Type B pancreatic cell (in vitro differentiated cells): ENCODE results near the gene CRADD. TPM values are rescaled to one million over a fixed set of nuclear protein-coding genes. Genes with fewer than 3 reads are reported as not detected.

Experiments
- DNase-seq: peaks from one replicate; pipeline ENCODE4 v3.0.0; 2021; ENCODE audit warnings: mixed read lengths; ENCODE audit not compliant: unreplicated experiment; ENCODE audit errors: extremely low spot score
- H3K27ac Mint-ChIP-seq: 2 replicates; pipeline ENCODE4 v1.8.0; 2021; ENCODE audit warnings: mild to moderate bottlenecking, mixed read lengths
- H3K27me3 Mint-ChIP-seq: 2 replicates; pipeline ENCODE4 v1.8.0; 2021; ENCODE audit warnings: mixed read lengths
- H3K36me3 Mint-ChIP-seq: 2 replicates; pipeline ENCODE4 v1.8.0; 2021; ENCODE audit warnings: mixed read lengths
- H3K4me1 Mint-ChIP-seq: one replicate; pipeline ENCODE4 v1.8.0; 2021; ENCODE audit warnings: mixed read lengths; ENCODE audit not compliant: unreplicated experiment
- H3K4me3 Mint-ChIP-seq: 2 replicates; pipeline ENCODE4 v1.8.0; 2021; ENCODE audit warnings: mild to moderate bottlenecking, mixed read lengths
- H3K9me3 Mint-ChIP-seq: 2 replicates; pipeline ENCODE4 v1.8.0; 2021; ENCODE audit warnings: mixed read lengths
- CTCF ChIP-seq: fragments of 200-600 bp; sonication (generic); conservative IDR thresholded peaks from 2 replicates; pipeline ENCODE4 v1.5.0; 2021; ENCODE audit warnings: antibody characterized with exemption, mild to moderate bottlenecking
- total RNA-seq: library from RNA; stranded (reverse); gene quantifications from 2 replicates; pipeline ENCODE4 v1.2.1, GENCODE V29; 2021; ENCODE audit warnings: low replicate concordance

CRADD gene
- total RNA-seq, 1 donor from 2014 or later, result 8.1 TPM

GRCh38 chr12:93788853-93789252, 111.7 kb downstream of the CRADD start:
- TF ChIP-seq CTCF, result no peak
- peaks cover 4% of the 10 kb centered on the region for H3K9me3 Mint-ChIP-seq
- no peak overlapping the region for H3K27ac Mint-ChIP-seq

GRCh38 chr12:93789767-93790166, 112.6 kb downstream of the CRADD start:
- DNase-seq, result no peak
- Mint-ChIP-seq H3K27ac (no peak overlapping the region), H3K27me3 (no peaks in the 10 kb centered on the region), H3K36me3 (no peaks in the 10 kb centered on the region), H3K4me1 (peaks cover 17% of the 10 kb centered on the region), H3K4me3 (no peak overlapping the region), H3K9me3 (peaks cover 4% of the 10 kb centered on the region)
- TF ChIP-seq CTCF, result no peak

More at GRCh38 chr12:93788853-93789252, 111.7 kb downstream of the CRADD start:
- Mint-ChIP-seq H3K4me3 (no peak overlapping the region), H3K27me3 (no peaks in the 10 kb centered on the region), H3K4me1 (peaks cover 26% of the 10 kb centered on the region), H3K36me3 (no peaks in the 10 kb centered on the region)
- no peak for DNase-seq

- no peak for DNase-seq
- Mint-ChIP-seq H3K36me3 (no peaks in the 10 kb centered on the region), H3K27ac (no peak overlapping the region), H3K4me1 (peaks cover 9% of the 10 kb centered on the region), H3K4me3 (no peak overlapping the region), H3K27me3 (no peaks in the 10 kb centered on the region), H3K9me3 (peaks cover 4% of the 10 kb centered on the region)
- no peak for TF ChIP-seq CTCF
These were observed 113.4 kb downstream of the CRADD start for GRCh38 chr12:93790472-93791152.

- H3K4me1 Mint-ChIP-seq, result peaks cover 6% of the 10 kb centered on the region
- no peak for TF ChIP-seq CTCF
- no peak for DNase-seq
- no peak overlapping the region for H3K4me3 Mint-ChIP-seq
- H3K9me3 Mint-ChIP-seq, result peaks cover 1% of the 10 kb centered on the region
- H3K27me3 Mint-ChIP-seq, result no peaks in the 10 kb centered on the region
- no peaks in the 10 kb centered on the region for H3K36me3 Mint-ChIP-seq
- H3K27ac Mint-ChIP-seq, result no peak overlapping the region
These were observed 115.8 kb downstream of the CRADD start for GRCh38 chr12:93793007-93793406.

- Mint-ChIP-seq H3K4me1 (peaks cover 5% of the 10 kb centered on the region), H3K27ac (no peak overlapping the region), H3K27me3 (no peaks in the 10 kb centered on the region), H3K36me3 (no peaks in the 10 kb centered on the region), H3K4me3 (no peak overlapping the region), H3K9me3 (no peaks in the 10 kb centered on the region)
- no peak for TF ChIP-seq CTCF
- no peak for DNase-seq
These were observed 116.8 kb downstream of the CRADD start for GRCh38 chr12:93793983-93794382.
